Measurements from ENCODE around the gene KCNT2. TPM values are rescaled to one million over a fixed set of nuclear protein-coding genes. Genes with fewer than 3 reads are reported as not detected.

KCNT2 gene
- total and polyA plus RNA-seq, 2 experiments from 2014 or later, result 0.14 to 0.32 TPM

DNA sequence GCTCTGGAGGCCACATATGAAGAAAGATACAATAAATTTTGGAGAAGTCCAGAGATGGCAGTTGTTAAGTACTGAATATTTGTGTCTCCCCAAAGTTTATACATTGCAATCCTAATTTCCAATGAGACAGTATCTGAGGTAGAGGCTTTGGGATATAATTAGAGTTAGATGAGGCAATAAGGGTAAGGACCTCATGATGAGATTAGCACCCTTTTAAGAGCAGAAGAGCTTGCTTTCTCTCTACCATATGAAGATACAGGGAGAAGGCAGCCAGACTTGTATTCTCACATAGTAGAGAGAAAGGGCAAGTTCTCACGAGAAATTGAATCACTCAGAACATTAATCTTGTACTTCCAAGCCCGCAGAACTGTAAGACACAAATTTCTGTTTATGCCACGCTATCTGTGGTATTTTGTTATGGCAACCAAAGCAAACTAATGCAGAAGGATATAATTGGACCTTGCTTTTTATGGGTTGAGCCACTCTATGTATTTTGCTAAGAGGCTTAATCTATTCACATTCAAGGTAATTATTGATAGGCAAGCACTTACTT, 430.1 kb downstream of the KCNT2 start:
- Histone ChIP-seq H2AFZ (no peak overlapping the region), H3K27me3 (replicated peaks; ENCODE audit: insufficient read depth) (no peaks in the 10 kb centered on the region), H3K79me2 (ENCODE audit: insufficient read depth) (no peaks in the 10 kb centered on the region), H3K9me2 (ENCODE audit: insufficient read depth) (no peaks in the 10 kb centered on the region), H4K20me1 (ENCODE audit: insufficient read depth) (no peaks in the 10 kb centered on the region), H3K4me3 (no peak overlapping the region), H3K27ac (no peak overlapping the region), H3K4me2 (ENCODE audit: unreplicated experiment) (no peak overlapping the region), H3K9ac (no peak overlapping the region), H3K4me1 (ENCODE audit: insufficient read depth) (peaks cover 19% of the 10 kb centered on the region), H3K9me3 (ENCODE audit: low read depth) (no peaks in the 10 kb centered on the region), H3K36me3 (ENCODE audit: low read depth) (no peaks in the 10 kb centered on the region), H3F3A (ENCODE audit: insufficient read depth) (peaks cover 17% of the 10 kb centered on the region)
- 87 to 92% methylated on average over 3 of the region's 3 CpGs for WGBS, 2 experiments (ENCODE audit: low coverage in 1 of 2, low lambda C conversion rate in 2 of 2, missing lambda C conversion rate in 2 of 2)
- in situ Hi-C loops (cut with MboI), result no loop called here
- DNase-seq, result no peak
- no peak for TF ChIP-seq EZH2phosphoT487 (IDR thresholded peaks at IDR 0.05; ENCODE audit: insufficient read depth, low read depth)
- no peak for TF ChIP-seq EZH2 (IDR thresholded peaks at IDR 0.05; ENCODE audit: insufficient read depth, poor library complexity, severe bottlenecking)

Small RNAs within 50 kb of the gene (microRNA-seq; reads per million reads assigned to microRNA genes)
- not detected for gene MIR4735 (ENCODE audit: borderline number of aligned reads)

Small RNAs within 50 kb of the gene (small RNA-seq; reads per million reads assigned to genes)
- not detected for gene MIR4735 (ENCODE audit: low read depth, low replicate concordance)

Other genes starting within 250 kb of the KCNT2 start
- 22.7 and 27.3 TPM in 2 replicates for gene CFH, start 43.6 kb upstream of the KCNT2 start, total RNA-seq (2014; rRNA removed; shearing (Covaris generic))
- 16.5 and 19.3 TPM in 2 replicates for gene CFH, start 43.6 kb upstream of the KCNT2 start, polyA plus RNA-seq (2016; fragmentation: Nextera tagmentation; extraction: Ambion mirVana)
- not detected in 2 replicates for gene CFHR3, start 166.4 kb upstream of the KCNT2 start, total RNA-seq (2014; rRNA removed; shearing (Covaris generic))
- gene CFHR3, start 166.4 kb upstream of the KCNT2 start, polyA plus RNA-seq (2016; fragmentation: Nextera tagmentation; extraction: Ambion mirVana), result not detected in 2 replicates
- gene CFHR1, start 211.3 kb upstream of the KCNT2 start, total RNA-seq (2014; rRNA removed; shearing (Covaris generic)), result not detected in 2 replicates
- 0.47 and 0.74 TPM in 2 replicates for gene CFHR1, start 211.3 kb upstream of the KCNT2 start, polyA plus RNA-seq (2016; fragmentation: Nextera tagmentation; extraction: Ambion mirVana)